ENCODE results near the gene ABAT.

- TF ChIP-seq CTCF (IDR thresholded peaks at IDR 0.05; ENCODE audit: control extremely low read depth in 1 of 3, insufficient read depth in 1 of 3, low read depth in 1 of 3, low read length in 3 of 3) (no peak), E2F6 (IDR thresholded peaks at IDR 0.05) (no peak), ATF3 (IDR thresholded peaks at IDR 0.05; ENCODE audit: insufficient read depth, low read depth, low read length) (no peak), EZH2 (IDR thresholded peaks at IDR 0.05; ENCODE audit: low read depth, low read length, severe bottlenecking) (no peak), ZNF274 (IDR thresholded peaks at IDR 0.05; ENCODE audit: borderline replicate concordance, extremely low read depth, low read length) (no peak), SP1 (IDR thresholded peaks at IDR 0.05; ENCODE audit: low read depth, low read length) (no peak), POLR2AphosphoS5 (IDR thresholded peaks at IDR 0.05; ENCODE audit: low read depth, low read length) (no peak), POLR2A (IDR thresholded peaks at IDR 0.05; ENCODE audit: control extremely low read depth in 1 of 2, low read depth in 2 of 2, low read length in 2 of 2) (no peak), GTF2F1 (IDR thresholded peaks at IDR 0.05; ENCODE audit: borderline replicate concordance, low read depth, low read length) (no peak), CEBPB (IDR thresholded peaks at IDR 0.05; ENCODE audit: low read depth, low read length) (no peak), CHD1 (IDR thresholded peaks at IDR 0.05; ENCODE audit: low read depth, low read length) (no peak)
These were observed 120.7 kb downstream of the ABAT start for GRCh38 chr16:8795091-8795490.
